Activated CD8-positive, alpha-beta memory T cell treated with anti-CD3 and anti-CD28 coated beads, Interleukin-2, amount 50 U/mL, for 4 hours (primary cell): ENCODE measurements around the gene PCED1B.

Experiments used
- DNase-seq: peaks from one replicate; pipeline ENCODE4 v3.0.0-alpha.2; 2020

The PCED1B gene

DNA sequence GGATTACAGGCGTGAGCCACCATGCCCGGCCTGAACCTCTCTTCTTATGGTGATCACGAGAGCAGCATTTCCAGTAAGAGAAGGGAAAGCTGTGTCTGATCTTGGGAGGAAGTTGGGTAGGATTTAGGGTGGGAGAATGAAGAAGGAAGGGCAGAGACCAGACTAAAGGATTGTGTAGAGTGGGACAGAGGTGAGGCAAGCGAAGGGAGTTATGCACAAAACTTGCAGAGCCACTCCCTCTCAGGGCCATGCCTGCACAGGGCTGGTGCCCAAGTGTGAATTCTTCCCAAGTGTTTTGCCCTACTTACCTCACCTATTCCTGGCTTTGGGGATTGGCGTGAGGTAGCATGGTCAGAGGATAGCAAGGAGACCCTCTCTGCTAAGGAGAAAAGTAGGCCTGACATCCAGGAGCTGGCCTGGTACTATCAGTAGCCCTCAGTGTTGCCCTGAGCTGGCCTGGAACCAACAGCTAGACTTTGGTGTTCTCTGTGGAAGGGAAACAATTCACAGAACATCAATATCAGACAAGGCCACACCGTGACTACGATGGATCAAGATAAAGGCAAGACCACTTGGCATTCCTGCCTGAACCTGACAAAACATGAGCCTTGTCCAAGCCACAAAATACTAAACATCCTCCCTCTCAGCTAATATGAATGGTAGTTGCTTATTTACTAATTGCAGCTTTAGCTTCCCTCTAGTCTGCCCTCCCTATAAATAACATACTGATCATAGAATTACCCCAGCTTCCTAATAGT is 201.3 kb downstream of the PCED1B start:
- no peak for DNase-seq

DNA sequence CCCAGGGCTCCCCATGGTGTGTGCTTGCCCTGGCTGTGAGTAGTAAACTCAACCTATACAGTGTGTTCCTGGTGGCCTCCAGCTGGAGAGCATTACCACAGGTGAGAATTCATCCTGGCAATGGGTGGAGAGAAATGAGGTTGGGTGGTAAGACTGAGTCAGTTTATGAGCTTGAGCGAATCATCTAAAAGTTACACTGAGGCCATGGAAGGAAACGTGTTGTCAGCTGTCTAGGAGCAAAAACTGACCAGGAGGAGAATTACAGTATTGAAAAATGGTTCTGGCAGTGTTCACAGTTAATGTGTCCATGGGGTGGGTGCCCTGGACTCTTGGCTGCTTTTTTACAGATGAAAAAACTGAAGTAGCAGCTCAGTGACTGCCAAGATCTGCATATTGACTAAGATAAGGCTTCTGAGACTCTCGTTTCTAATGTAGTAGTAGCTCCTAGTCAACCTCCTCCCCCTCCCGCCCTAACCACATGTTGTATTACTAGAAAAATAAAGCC is 202.3 kb downstream of the PCED1B start:
- no peak for DNase-seq

DNA sequence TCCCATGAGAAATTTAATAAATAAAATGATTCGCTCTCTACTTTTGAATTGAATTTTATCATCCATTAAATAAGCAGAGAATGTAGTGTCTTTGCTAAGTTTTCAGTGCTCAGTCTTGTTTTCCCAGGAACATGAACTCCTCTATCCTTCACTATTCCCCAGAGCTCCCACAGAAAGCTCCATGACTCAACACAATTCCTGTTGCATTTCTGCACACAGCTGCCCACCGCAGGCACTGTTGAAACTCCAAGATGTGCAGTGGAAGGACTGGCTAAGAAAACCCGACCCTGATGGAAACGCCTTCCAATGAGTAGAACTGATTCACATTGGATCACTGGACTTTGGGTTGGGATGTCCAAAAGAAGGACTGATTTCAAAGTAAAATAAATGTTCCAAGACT is 202.8 kb downstream of the PCED1B start:
- DNase-seq, result no peak
